GM12878 (cell line): ENCODE data around the gene TEN1. TPM values are rescaled to one million over a fixed set of nuclear protein-coding genes. Genes with fewer than 3 reads are reported as not detected.

ENCODE experiments used
- CBFB ChIP-seq: IDR thresholded peaks from 2 replicates; pipeline ENCODE4 v1.6.1; 2016; ENCODE audit warnings: antibody characterized with exemption, low read depth
- DPF2 ChIP-seq: fragments of 450-650 bp; IDR thresholded peaks from 2 replicates; pipeline ENCODE4 v1.6.1; 2017; ENCODE audit warnings: mild to moderate bottlenecking
- E2F4 ChIP-seq: IDR thresholded peaks from 2 replicates; pipeline ENCODE4 v1.6.1; 2012; ENCODE audit warnings: low read depth, low read length, improper control_type of control experiment
- EP300 ChIP-seq, 2 experiments: fragments of 150-350 bp in 1 of 2; IDR thresholded peaks; 2 replicates each; pipeline ENCODE4 v1.6.1; 2011 to 2012; ENCODE audit warnings: low read depth in 2 of 2, low read length in 2 of 2, borderline replicate concordance in 1 of 2, improper control_type of control experiment in 1 of 2, inconsistent platforms in 1 of 2; ENCODE audit not compliant: control insufficient read depth in 1 of 2
- ETV6 ChIP-seq, 2 experiments: fragments of 450-650 bp in 1 of 2; IDR thresholded peaks in 1 of 2; conservative IDR thresholded peaks in 1 of 2; 2 replicates each; pipeline ENCODE4 v1.6.1; 2014; ENCODE audit warnings: antibody characterized with exemption in 1 of 2, borderline replicate concordance in 1 of 2, low read depth in 1 of 2, mild to moderate bottlenecking in 1 of 2, moderate library complexity in 1 of 2
- GABPA ChIP-seq: IDR thresholded peaks from 2 replicates; pipeline ENCODE4 v1.6.1; 2014; ENCODE audit warnings: antibody characterized with exemption, low read depth, mild to moderate bottlenecking, inconsistent platforms
- GATAD2B ChIP-seq: fragments of 450-650 bp; conservative IDR thresholded peaks from 2 replicates; pipeline ENCODE4 v1.6.1; 2017; ENCODE audit warnings: low read depth, mild to moderate bottlenecking, moderate library complexity
- KDM1A ChIP-seq: fragments of 200-600 bp; sonication (generic); IDR thresholded peaks from 2 replicates; pipeline ENCODE4 v1.6.1; 2016; ENCODE audit warnings: borderline replicate concordance
- MTA3 ChIP-seq: IDR thresholded peaks from 2 replicates; pipeline ENCODE4 v1.6.1; 2012; ENCODE audit warnings: low read length, inconsistent platforms, borderline replicate concordance
- NKRF ChIP-seq: fragments of 450-650 bp; conservative IDR thresholded peaks from 2 replicates; pipeline ENCODE4 v1.6.1; 2017; ENCODE audit warnings: mild to moderate bottlenecking, moderate library complexity
- NR2F1 ChIP-seq: fragments of 450-650 bp; conservative IDR thresholded peaks from 2 replicates; pipeline ENCODE4 v1.6.1; 2017; ENCODE audit warnings: mild to moderate bottlenecking
- PKNOX1 ChIP-seq: fragments of 450-650 bp; IDR thresholded peaks from 2 replicates; pipeline ENCODE4 v1.6.1; 2016; ENCODE audit warnings: mild to moderate bottlenecking
- POU2F2 ChIP-seq: IDR thresholded peaks from 3 replicates; pipeline ENCODE4 v1.6.1; 2011; ENCODE audit warnings: low read depth, mild to moderate bottlenecking, low read length, borderline replicate concordance
- RAD51 ChIP-seq: fragments of 450-650 bp; IDR thresholded peaks from 2 replicates; pipeline ENCODE4 v1.6.1; 2016; ENCODE audit warnings: moderate library complexity, mild to moderate bottlenecking, inconsistent platforms
- RELA ChIP-seq: fragments of 450-650 bp; IDR thresholded peaks from 2 replicates; pipeline ENCODE4 v1.8.0; 2014; ENCODE audit warnings: borderline replicate concordance; ENCODE audit not compliant: partially characterized antibody
- RELB ChIP-seq: fragments of 450-650 bp; IDR thresholded peaks from 2 replicates; pipeline ENCODE4 v1.6.1; 2017; ENCODE audit warnings: low read depth, mild to moderate bottlenecking, moderate library complexity
- RUNX3 ChIP-seq: IDR thresholded peaks from 2 replicates; pipeline ENCODE4 v1.6.1; 2012; ENCODE audit warnings: low read length, inconsistent platforms
- SMC3 ChIP-seq: IDR thresholded peaks from 2 replicates; pipeline ENCODE4 v1.6.1; 2011; ENCODE audit warnings: low read length, improper control_type of control experiment, borderline replicate concordance
- SREBF1 ChIP-seq: IDR thresholded peaks from 2 replicates; pipeline ENCODE4 v1.6.1; 2012; ENCODE audit warnings: mild to moderate bottlenecking, low read length
- SUZ12 ChIP-seq: fragments of 200-600 bp; sonication (generic); IDR thresholded peaks from one replicate; pipeline ENCODE4 v1.6.1; 2018; ENCODE audit warnings: antibody characterized with exemption, mild to moderate bottlenecking; ENCODE audit not compliant: unreplicated experiment
- TARDBP ChIP-seq: IDR thresholded peaks from 2 replicates; pipeline ENCODE4 v1.6.1; 2016; ENCODE audit warnings: borderline replicate concordance
- YY1 ChIP-seq: IDR thresholded peaks from 2 replicates; pipeline ENCODE4 v1.6.1; 2011; ENCODE audit warnings: low read depth, mild to moderate bottlenecking, low read length
- ZBED1 ChIP-seq: IDR thresholded peaks from 2 replicates; pipeline ENCODE4 v1.6.1; 2016; ENCODE audit warnings: borderline replicate concordance
- ZNF207 ChIP-seq: fragments of 450-650 bp; IDR thresholded peaks from 2 replicates; pipeline ENCODE4 v1.6.1; 2014; ENCODE audit warnings: antibody characterized with exemption, mild to moderate bottlenecking, borderline replicate concordance
- ZNF24 ChIP-seq: fragments of 450-650 bp; IDR thresholded peaks from 2 replicates; pipeline ENCODE4 v1.6.1; 2017; ENCODE audit warnings: antibody characterized with exemption, mild to moderate bottlenecking
- polyA plus RNA-seq, 11 experiments: library from polyadenylated mRNA; depleted of rRNA in 4 of 11; unstranded in 6 of 11; stranded (reverse) in 5 of 11; fragments of >200 nt; fragmentation: Nextera tagmentation in 4 of 11; fragmentation: Illumina TruSeq in 1 of 11; extraction: Ambion mirVana in 4 of 11; extraction: Trizol in 1 of 11; gene quantifications; 1 replicate in 1 of 11; 2 replicates in 10 of 11; pipeline versions ENCODE4 v1.2.1 to v1.2.3, GENCODE V29; 2011 to 2016; ENCODE audit warnings: inconsistent platforms in 2 of 11, missing spikeins in 2 of 11, low read depth in 1 of 11
- total RNA-seq, 4 experiments: library from RNA; depleted of rRNA in 3 of 4; stranded (reverse); fragments of >200 nt in 3 of 4; fragmentation: Illumina TruSeq in 1 of 4; extraction: Trizol in 1 of 4; gene quantifications; 2 replicates each; pipeline versions ENCODE4 v1.2.1 to v1.2.3, GENCODE V29; 2013 to 2021

The TEN1 gene
- total and polyA plus RNA-seq, 10 of the 15 experiments (the other 5 are each of a cell fraction or from before 2014, with no cell fraction given): 1.1 to 33.1 (median 17.4) TPM

GRCh38 chr17:75978938-75979704 is at the start of gene TEN1, which contains the start of gene ACOX1 (continued):
- peak in 1 of 2 experiments; percentile 33; a peak in 1 of 4 replicates for TF ChIP-seq EP300 (IDR thresholded peaks at IDR 0.05; ENCODE audit: borderline replicate concordance in 1 of 2, control insufficient read depth in 1 of 2, low read depth in 2 of 2, low read length in 2 of 2)
- TF ChIP-seq GATAD2B: peak; percentile 76
- TF ChIP-seq NKRF: peak; percentile 76
- TF ChIP-seq RAD51: peak; percentile 99
- TF ChIP-seq ZNF24: no peak
- peak; percentile 70 for TF ChIP-seq RELB
- no peak for TF ChIP-seq TARDBP
- TF ChIP-seq KDM1A: no peak
- TF ChIP-seq CBFB: peak; percentile 77
- TF ChIP-seq SMC3: no peak
- peak; percentile 76 for TF ChIP-seq NR2F1
- TF ChIP-seq GABPA: peak; percentile 66; the same call in 1 of the 2 replicates
- no peak for TF ChIP-seq ETV6 (conservative IDR thresholded peaks at IDR 0.05 in 1 of 2, IDR thresholded peaks at IDR 0.05 in 1 of 2; ENCODE audit: borderline replicate concordance in 1 of 2, low read depth in 1 of 2)
- TF ChIP-seq E2F4: no peak
- no peak for TF ChIP-seq SUZ12
- TF ChIP-seq YY1: peak; percentile 74; the same call in 1 of the 2 replicates
- TF ChIP-seq SREBF1: peak; percentile 16; the same call in 1 of the 2 replicates
- TF ChIP-seq RELA: peak; percentile 23
- no peak for TF ChIP-seq MTA3
- peak; percentile 45; the same call in 1 of the 2 replicates for TF ChIP-seq ZNF207
- peak; percentile 97 for TF ChIP-seq DPF2
- peak; percentile 98 for TF ChIP-seq PKNOX1
- no peak; the same call in 1 of the 2 replicates for TF ChIP-seq ZBED1
- TF ChIP-seq POU2F2: peak; percentile 95
- peak; percentile 39; the same call in 1 of the 2 replicates for TF ChIP-seq RUNX3
